GM18507 (cell line): ENCODE measurements around the gene PLP2.

Experiments
- DNase-seq: peaks from one replicate; pipeline ENCODE4 v3.0.0; 2011; ENCODE audit warnings: low read depth; ENCODE audit not compliant: insufficient read length; ENCODE audit errors: extremely low spot score
- FAIRE-seq: peaks from 2 replicates; lab custom pipeline; 2011; peaks lifted over from hg19 to GRCh38; lab: Jason Lieb, UNC

PLP2 gene

GRCh38 chrX:49183701-49184281 lies 12.1 kb downstream of the PLP2 start:
- FAIRE-seq (no peak), DNase-seq (no peak)

- DNase-seq (no peak), FAIRE-seq (peak; percentile 83)
Measured at GRCh38 chrX:49184294-49185281, 12.9 kb downstream of the PLP2 start.

GRCh38 chrX:49186125-49187027 lies 14.7 kb downstream of the PLP2 start, which contains the start of gene PRICKLE3:
Gene PRICKLE3, minus strand, starts transcription at chrX:49186373. Its CDS starts 76 bp downstream, at chrX:49186297.
- peak; percentile 90 for FAIRE-seq
- DNase-seq = no peak

- DNase-seq (no peak), FAIRE-seq (no peak)
Measured at GRCh38 chrX:49187028-49187394, 15.3 kb downstream of the PLP2 start.

GRCh38 chrX:49187526-49187925 lies 15.8 kb downstream of the PLP2 start:
- DNase-seq (no peak), FAIRE-seq (no peak)

GRCh38 chrX:49188468-49189076 lies 16.9 kb downstream of the PLP2 start:
- no peak for DNase-seq
- FAIRE-seq = no peak

- FAIRE-seq = no peak
- DNase-seq = no peak
Measured at GRCh38 chrX:49189606-49190005, 17.9 kb downstream of the PLP2 start.

GRCh38 chrX:49190821-49191573 lies 19.3 kb downstream of the PLP2 start:
- DNase-seq (peak; percentile 62), FAIRE-seq (peak; percentile 100)

- no peak for FAIRE-seq
- DNase-seq = no peak
Measured at GRCh38 chrX:49191574-49192011, 19.9 kb downstream of the PLP2 start.

- FAIRE-seq (peak; percentile 94), DNase-seq (no peak)
Measured at GRCh38 chrX:49192722-49193328, 21.1 kb downstream of the PLP2 start.

- no peak for DNase-seq
- FAIRE-seq = no peak
Measured at GRCh38 chrX:49193542-49193964, 21.9 kb downstream of the PLP2 start.

GRCh38 chrX:49197543-49198087 lies 25.9 kb downstream of the PLP2 start:
- DNase-seq (no peak), FAIRE-seq (no peak)

- FAIRE-seq = no peak
Measured at GRCh38 chrX:49198540-49199314, 27.0 kb downstream of the PLP2 start.

GRCh38 chrX:49199315-49199595 lies 27.6 kb downstream of the PLP2 start:
- FAIRE-seq = no peak

More at GRCh38 chrX:49198540-49199314, 27.0 kb downstream of the PLP2 start:
- DNase-seq = no peak

GRCh38 chrX:49199906-49200771 lies 28.4 kb downstream of the PLP2 start, which contains the start of gene SYP:
Gene SYP, minus strand, starts transcription at chrX:49200193. Its CDS starts 7 bp downstream, at chrX:49200186.
- FAIRE-seq = peak; percentile 98
- peak; percentile 73 for DNase-seq

More at GRCh38 chrX:49199315-49199595, 27.6 kb downstream of the PLP2 start:
- DNase-seq = no peak

GRCh38 chrX:49202022-49202421 lies 30.3 kb downstream of the PLP2 start:
- no peak for DNase-seq
- FAIRE-seq = no peak
